ENCODE results near the gene PACSIN1.
A peak's percentile ranks its signal among the peaks of the same experiment; 100 is the strongest.

PACSIN1 gene

DNA sequence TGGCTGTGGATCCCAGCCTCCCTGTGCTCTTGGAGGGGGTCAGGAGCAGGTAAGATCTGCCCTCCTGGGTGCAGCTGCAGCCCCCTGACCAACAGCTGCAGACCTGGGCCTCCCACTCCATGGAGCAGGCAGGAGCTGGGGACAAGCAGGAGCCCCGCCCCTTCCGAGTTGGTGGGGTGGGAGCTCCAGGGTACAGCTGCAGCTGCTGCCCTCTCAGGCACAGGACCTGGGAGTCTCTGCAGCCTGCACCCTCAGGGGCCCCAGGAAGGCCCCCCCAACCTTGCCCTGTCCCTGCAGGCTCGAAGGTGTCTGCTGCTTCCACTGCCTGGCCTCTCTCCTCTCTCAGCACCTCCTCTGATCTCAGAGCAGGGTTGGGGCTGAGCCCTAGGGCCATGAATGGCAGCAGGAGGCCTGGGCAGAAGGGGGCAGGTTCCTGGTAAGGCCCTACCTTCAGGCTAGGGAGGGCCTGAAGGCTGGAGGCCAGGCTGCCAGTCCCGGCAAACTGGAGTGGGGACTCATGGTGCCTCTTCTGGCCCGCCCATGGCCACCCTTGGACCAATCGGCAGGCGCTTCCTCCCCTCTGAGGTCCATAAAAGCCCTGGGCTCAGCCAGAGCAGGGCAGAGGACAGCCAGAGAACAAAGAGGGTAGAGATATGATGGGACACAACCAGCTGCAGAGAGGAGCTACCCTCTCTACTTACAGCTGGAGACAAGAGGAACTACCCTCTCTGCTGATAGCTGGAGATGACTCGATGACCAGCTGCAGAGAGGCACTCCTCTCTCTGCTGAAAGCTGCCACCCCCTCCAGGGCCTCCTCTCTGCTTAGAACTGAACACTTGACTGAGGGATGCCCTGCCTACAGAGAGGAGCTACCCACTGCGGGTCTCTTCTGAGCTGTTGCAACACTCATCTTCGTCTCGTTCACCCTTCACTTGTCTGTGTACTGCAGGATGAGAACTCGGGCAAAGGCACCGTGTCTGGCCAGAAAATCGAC, 7.8 kb upstream of the PACSIN1 start:
- no peak for DNase-seq (ENCODE audit: low read depth)
- no peak for TF ChIP-seq CTCF (IDR thresholded peaks at IDR 0.05; ENCODE audit: insufficient read depth, low read depth, low read length, missing control alignments)
- H3K4me3 ChIP-seq (ENCODE audit: low read length) = no peak overlapping the region

GRCh38 chr6:34459899-34460593, 5.8 kb upstream of the PACSIN1 start:
- H3K4me3 ChIP-seq (ENCODE audit: low read length) = no peak overlapping the region
- DNase-seq (ENCODE audit: low read depth) = peak; percentile 77
- TF ChIP-seq CTCF (IDR thresholded peaks at IDR 0.05; ENCODE audit: insufficient read depth, low read depth, low read length, missing control alignments) = peak; percentile 83

DNA sequence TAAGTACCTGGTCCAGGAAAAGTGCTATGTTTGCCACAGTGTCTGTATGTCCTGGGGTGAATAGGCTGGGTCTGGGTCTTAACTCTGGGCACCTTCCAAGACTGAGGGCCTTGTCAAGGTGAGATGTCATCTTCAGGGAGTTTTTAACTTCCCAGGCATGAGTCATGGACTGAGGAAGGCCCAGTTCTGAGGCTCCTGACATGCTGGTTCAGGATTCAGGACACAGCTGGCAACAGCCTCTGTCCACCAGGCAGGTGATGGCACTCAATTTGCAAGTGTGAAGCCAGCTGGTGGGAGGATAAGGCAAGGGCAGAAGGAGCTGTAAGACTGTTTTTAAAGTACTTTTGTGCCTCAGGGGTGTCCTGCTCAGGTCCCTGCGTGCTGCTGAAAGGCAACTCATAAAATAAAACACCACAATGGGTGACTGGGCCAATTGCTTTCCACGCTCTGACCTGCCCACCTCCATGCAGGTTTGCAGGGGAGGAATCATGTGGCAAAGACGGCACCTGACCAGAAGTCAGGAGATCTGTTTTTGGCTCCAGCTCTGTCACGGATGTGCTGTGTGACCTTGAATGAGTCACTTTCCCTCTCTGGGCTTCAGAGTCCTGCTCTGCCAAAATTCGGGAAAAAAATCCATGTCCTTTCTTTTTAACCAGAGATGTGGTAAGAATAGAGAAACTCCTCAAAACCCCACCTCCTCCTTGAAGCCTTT, 4.9 kb upstream of the PACSIN1 start:
- TF ChIP-seq CTCF (IDR thresholded peaks at IDR 0.05; ENCODE audit: insufficient read depth, low read depth, low read length, missing control alignments) = no peak
- H3K4me3 ChIP-seq (ENCODE audit: low read length) = no peak overlapping the region
- peak; percentile 71 for DNase-seq (ENCODE audit: low read depth)

GRCh38 chr6:34462010-34462409, 3.9 kb upstream of the PACSIN1 start:
- no peak for DNase-seq (ENCODE audit: low read depth)
- no peak overlapping the region for H3K4me3 ChIP-seq (ENCODE audit: low read length)
- TF ChIP-seq CTCF (IDR thresholded peaks at IDR 0.05; ENCODE audit: insufficient read depth, low read depth, low read length, missing control alignments) = no peak

DNA sequence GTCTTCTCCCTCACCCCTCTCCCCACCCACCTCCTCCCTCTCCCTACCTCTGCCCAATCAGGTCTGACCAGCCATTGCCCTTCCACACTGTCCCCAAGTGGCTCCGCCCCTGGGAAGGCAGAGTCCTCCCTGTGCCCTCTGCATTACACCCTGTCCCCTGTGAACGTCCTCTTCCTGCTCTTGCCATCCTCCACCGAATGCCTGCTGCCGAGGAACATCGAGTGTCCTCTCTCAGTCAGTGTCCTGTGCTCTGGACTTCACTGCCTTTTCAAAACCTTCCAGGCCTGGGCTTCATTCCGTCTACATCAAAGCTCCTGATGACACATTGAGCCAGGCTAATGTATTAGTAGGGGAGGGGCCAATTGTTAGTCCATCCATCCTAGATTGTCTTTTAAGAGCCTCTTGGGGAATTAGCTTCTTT, 3.3 kb upstream of the PACSIN1 start:
- no peak overlapping the region for H3K4me3 ChIP-seq (ENCODE audit: low read length)
- peak; percentile 27 for DNase-seq (ENCODE audit: low read depth)
- TF ChIP-seq CTCF (IDR thresholded peaks at IDR 0.05; ENCODE audit: insufficient read depth, low read depth, low read length, missing control alignments) = no peak

DNA sequence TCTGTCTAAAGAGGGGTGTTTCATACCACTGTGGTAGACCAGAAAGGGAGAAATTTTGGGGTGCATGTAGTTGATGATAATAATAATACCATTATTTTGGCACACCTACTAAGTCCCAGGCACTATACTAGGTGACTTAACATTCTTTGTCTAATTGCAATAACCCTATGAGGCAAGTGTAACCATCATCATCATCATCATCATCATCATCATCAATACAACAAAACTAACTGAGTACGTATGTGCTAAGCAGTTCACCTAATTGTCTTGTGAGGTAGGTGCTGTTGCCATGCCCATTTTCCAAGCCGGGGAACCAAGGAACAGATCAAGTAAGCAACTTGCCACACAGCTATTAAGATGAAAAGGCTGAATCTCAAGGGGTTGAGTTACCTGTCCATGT, 2.6 kb upstream of the PACSIN1 start:
- no peak for TF ChIP-seq CTCF (IDR thresholded peaks at IDR 0.05; ENCODE audit: insufficient read depth, low read depth, low read length, missing control alignments)
- DNase-seq (ENCODE audit: low read depth) = no peak
- H3K4me3 ChIP-seq (ENCODE audit: low read length) = no peak overlapping the region
